ENCODE results near the gene ATP2B3.

ATP2B3 gene

DNA sequence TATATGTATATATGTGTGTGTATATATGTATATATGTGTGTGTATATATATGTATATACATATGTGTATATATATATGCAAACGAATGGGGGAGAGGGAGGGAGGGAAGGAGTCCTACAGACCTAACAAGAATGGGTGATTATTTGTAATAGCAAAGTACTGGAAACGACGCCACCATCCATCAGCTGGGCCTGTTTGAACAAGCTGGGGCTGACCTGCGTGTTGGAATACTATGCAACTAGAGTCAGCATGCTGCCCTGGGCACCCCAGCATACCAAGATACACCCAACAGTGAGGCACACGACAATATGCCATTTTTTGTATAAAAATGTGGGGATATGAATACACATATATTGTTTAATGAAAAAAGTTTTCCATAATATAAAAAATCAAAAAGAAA lies 103.1 kb downstream of the ATP2B3 start:
- Histone ChIP-seq H3K4me3 (ENCODE audit: low read length in 2 of 2) (no peak overlapping the region), H3K27me3 (ENCODE audit: control insufficient read depth in 1 of 2, insufficient read depth in 2 of 2, low read length in 2 of 2) (peaks cover 0 to 30% of the 10 kb centered on the region in 2 donors), H3K36me3 (ENCODE audit: control insufficient read depth in 2 of 2, insufficient read depth in 2 of 2, low read length in 2 of 2) (no peaks in the 10 kb centered on the region), H3K27ac (ENCODE audit: low read length) (no peak overlapping the region), H3K9me3 (ENCODE audit: control insufficient read depth in 2 of 2, low read length in 2 of 2) (no peaks in the 10 kb centered on the region), H3K4me1 (ENCODE audit: control insufficient read depth, insufficient read depth, low read length) (no peaks in the 10 kb centered on the region), H3K9ac (ENCODE audit: low read length in 2 of 2) (no peak overlapping the region)

DNA sequence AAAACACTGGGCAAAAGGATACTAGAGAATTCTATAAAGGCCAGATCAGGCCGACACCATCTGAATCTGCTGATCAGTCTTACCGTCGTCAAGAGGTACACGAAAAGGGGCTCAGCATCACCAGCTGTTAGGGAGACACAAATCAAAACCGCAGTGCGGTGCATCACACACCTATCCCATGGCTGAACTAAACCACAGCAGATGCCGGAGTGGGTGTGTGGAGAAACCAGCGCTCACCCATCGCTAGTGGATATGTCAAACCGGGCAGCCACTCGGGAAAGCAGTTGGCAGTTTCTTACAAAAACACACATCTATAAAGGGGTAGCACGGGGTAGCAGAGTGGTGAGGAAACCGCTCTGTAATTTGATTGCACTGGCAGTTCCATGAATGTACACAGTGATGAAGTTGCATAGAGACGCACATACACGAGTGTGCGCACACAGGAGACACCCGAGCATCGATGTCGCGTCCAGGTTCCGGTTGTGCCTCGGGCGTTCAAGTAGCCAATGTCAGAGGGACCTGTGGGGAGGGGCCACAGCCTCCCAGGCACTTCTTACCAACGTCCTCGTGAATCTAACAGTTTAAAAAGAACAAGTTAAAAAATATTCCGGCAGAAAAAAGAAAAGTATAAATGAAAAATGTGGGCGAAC lies 104.6 kb downstream of the ATP2B3 start:
- Histone ChIP-seq H3K4me1 (ENCODE audit: control insufficient read depth, insufficient read depth, low read length) (no peaks in the 10 kb centered on the region), H3K27me3 (ENCODE audit: control insufficient read depth in 1 of 2, insufficient read depth in 2 of 2, low read length in 2 of 2) (peaks cover 0 to 23% of the 10 kb centered on the region in 2 donors), H3K4me3 (ENCODE audit: low read length in 2 of 2) (no peak overlapping the region), H3K9me3 (ENCODE audit: control insufficient read depth in 2 of 2, low read length in 2 of 2) (no peaks in the 10 kb centered on the region), H3K9ac (ENCODE audit: low read length in 2 of 2) (no peak overlapping the region), H3K27ac (ENCODE audit: low read length) (no peak overlapping the region), H3K36me3 (ENCODE audit: control insufficient read depth in 2 of 2, insufficient read depth in 2 of 2, low read length in 2 of 2) (no peaks in the 10 kb centered on the region)

DNA sequence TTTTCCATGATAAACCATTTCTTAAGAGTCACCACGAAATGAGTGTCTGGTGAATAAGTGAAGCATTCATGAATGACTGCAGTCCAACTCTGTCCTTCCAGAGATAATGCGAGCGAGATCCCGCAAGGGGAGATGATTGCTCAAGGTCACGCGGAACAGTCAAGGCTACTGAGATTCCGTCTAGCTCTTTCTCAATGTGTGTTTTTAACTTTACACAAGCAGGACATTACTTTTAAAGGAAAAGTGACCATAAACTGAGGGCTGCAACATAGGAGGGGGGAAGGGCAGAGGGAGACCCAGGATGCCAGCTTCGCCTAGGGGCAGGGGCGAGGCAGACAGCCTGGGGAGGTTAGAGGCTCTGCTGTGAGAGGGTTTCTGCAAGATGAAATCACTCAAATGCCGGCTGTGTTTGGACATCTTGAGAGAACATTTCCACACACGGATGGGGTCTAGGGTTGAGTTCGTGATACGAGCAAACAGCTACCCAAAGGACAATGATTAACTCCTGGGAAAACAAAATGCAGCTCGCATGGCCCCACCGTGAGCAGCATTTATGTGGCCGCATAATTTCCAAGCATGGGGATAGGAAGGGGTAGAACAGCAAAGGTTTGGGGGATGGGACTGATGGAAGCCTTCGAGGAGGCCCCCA lies 105.3 kb downstream of the ATP2B3 start:
- Histone ChIP-seq H3K27ac (ENCODE audit: low read length) (no peak overlapping the region), H3K4me3 (ENCODE audit: low read length in 2 of 2) (no peak overlapping the region), H3K27me3 (ENCODE audit: control insufficient read depth in 1 of 2, insufficient read depth in 2 of 2, low read length in 2 of 2) (peaks cover 0 to 21% of the 10 kb centered on the region in 2 donors), H3K4me1 (ENCODE audit: control insufficient read depth, insufficient read depth, low read length) (no peaks in the 10 kb centered on the region), H3K9me3 (ENCODE audit: control insufficient read depth in 2 of 2, low read length in 2 of 2) (no peaks in the 10 kb centered on the region), H3K36me3 (ENCODE audit: control insufficient read depth in 2 of 2, insufficient read depth in 2 of 2, low read length in 2 of 2) (no peaks in the 10 kb centered on the region), H3K9ac (ENCODE audit: low read length in 2 of 2) (no peak overlapping the region)

DNA sequence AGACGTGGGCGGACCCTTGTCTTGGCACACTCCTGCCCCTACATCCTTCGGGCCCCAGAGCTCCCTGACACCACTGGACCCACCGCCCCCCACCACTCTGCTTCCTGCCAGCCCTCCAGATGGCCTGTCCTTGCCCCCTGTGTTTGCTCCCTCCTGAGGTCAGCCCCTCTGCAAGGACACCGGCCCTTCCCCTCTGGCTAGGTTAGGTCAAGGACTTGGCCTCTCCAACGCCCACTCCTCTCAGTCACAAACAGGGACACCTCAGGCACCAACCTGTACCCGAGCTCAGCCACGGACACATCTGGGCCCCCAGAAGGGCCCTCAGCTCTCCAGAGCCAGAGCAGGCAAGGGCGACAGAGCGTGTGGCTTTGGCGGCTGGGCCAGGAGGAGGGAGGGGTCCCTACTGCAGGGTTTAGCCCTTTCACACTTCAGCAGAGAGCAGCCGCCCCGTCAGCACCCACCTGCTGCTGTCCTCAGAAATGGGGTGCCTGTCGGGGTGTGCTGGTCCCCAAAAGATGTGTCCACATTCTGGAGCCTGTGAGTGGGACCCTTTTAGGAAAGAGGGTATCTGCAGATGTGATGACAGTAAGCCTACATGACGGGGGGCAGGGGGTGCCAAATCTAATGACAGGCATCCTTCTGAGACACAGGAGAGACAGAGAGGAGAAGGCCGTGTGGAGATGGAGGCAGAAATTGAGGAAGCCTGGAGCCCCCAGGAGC lies 106.0 kb downstream of the ATP2B3 start:
- Histone ChIP-seq H3K27ac (ENCODE audit: low read length) (no peak overlapping the region), H3K27me3 (ENCODE audit: control insufficient read depth in 1 of 2, insufficient read depth in 2 of 2, low read length in 2 of 2) (peaks cover 0 to 24% of the 10 kb centered on the region in 2 donors), H3K36me3 (ENCODE audit: control insufficient read depth in 2 of 2, insufficient read depth in 2 of 2, low read length in 2 of 2) (no peaks in the 10 kb centered on the region), H3K4me3 (ENCODE audit: low read length in 2 of 2) (no peak overlapping the region), H3K9me3 (ENCODE audit: control insufficient read depth in 2 of 2, low read length in 2 of 2) (no peaks in the 10 kb centered on the region), H3K9ac (ENCODE audit: low read length in 2 of 2) (no peak overlapping the region), H3K4me1 (ENCODE audit: control insufficient read depth, insufficient read depth, low read length) (no peaks in the 10 kb centered on the region)

DNA sequence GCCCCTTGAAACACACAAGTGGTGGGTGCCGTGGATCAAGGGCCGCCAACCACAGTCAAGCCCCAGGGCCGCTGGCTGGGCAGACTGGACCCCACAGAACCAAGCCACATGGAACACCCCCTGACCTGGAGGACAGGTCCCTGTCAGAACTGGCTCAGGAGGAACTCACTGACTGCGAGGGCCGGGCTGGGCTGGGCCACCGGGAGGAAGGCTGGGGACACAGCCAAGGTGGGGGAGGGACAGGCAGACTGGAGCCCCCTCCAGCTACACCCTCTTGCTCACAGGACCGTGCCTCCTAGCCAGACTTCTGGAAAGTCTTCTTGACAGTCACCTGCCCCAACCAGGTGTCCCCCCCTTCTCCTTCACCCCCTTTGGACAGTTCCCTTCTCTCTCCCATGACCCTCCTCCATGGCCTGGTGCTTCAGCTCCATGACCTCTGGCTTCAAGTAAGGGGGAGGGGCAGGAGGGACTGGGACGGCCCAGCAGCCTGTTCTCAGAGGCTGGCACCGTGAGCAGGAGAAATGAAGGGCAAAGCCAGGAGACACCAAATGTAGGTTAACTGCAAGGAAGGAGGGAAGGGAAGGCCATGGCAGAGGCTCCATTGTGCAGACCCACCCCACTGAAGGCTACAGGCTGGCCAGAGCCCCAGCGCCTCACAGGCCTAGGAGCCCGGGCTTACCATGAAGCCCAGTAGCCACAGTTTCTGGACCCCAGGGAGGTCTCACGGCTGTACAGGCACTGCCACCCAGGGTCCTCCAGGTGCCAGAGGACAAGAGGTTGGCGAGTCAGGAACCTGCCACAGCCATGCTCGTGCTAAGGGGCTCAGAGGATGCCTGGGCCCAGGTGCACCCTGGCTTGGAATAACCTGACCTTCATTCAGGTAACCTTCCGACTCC lies 107.0 kb downstream of the ATP2B3 start:
- Histone ChIP-seq H3K36me3 (ENCODE audit: control insufficient read depth in 2 of 2, insufficient read depth in 2 of 2, low read length in 2 of 2) (no peaks in the 10 kb centered on the region), H3K9me3 (ENCODE audit: control insufficient read depth in 2 of 2, low read length in 2 of 2) (no peaks in the 10 kb centered on the region), H3K4me1 (ENCODE audit: control insufficient read depth, insufficient read depth, low read length) (no peaks in the 10 kb centered on the region), H3K27me3 (ENCODE audit: control insufficient read depth in 1 of 2, insufficient read depth in 2 of 2, low read length in 2 of 2) (peaks cover 0 to 27% of the 10 kb centered on the region in 2 donors), H3K4me3 (ENCODE audit: low read length in 2 of 2) (no peak overlapping the region), H3K9ac (ENCODE audit: low read length in 2 of 2) (no peak overlapping the region), H3K27ac (ENCODE audit: low read length) (no peak overlapping the region)

DNA sequence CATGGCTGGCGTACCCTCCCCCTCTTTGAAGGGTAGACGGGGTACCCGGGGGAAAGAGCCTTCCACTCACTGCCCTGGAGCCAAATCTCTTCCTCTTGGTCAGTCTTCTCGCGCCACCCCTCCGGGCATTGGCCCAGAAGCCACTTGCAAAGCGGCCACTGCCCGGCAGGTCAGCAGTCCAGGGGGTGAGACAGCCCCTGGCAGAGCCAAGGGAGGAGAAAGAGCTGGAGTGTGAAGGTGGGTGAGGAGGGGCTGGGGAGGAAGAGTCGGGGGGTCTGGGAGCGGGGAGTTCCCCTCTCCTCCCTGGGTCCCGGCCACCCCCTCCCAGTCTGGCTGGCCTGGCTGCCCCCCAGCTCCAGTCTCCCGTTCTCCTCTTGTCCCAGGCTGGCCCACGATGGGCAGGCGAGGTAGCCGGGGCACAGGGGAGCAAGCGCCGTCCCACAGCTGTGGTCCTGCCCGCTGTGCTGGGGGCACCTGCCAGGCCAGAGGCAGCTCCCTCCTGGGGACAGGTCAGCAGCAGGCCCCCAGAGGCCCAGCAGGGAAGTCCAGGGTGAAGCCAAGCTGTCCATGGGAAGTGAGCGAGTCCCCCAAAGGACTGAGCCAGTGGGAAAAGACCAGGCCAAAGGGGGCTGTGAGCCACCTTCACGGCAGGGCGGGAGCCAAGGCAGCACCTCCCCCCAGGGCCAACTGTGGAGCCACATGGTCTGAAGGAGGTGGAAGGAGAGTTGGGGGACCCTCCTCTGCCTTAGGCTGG lies 108.0 kb downstream of the ATP2B3 start:
- H3K4me3 ChIP-seq (ENCODE audit: low read length in 2 of 2) = no peak overlapping the region

DNA sequence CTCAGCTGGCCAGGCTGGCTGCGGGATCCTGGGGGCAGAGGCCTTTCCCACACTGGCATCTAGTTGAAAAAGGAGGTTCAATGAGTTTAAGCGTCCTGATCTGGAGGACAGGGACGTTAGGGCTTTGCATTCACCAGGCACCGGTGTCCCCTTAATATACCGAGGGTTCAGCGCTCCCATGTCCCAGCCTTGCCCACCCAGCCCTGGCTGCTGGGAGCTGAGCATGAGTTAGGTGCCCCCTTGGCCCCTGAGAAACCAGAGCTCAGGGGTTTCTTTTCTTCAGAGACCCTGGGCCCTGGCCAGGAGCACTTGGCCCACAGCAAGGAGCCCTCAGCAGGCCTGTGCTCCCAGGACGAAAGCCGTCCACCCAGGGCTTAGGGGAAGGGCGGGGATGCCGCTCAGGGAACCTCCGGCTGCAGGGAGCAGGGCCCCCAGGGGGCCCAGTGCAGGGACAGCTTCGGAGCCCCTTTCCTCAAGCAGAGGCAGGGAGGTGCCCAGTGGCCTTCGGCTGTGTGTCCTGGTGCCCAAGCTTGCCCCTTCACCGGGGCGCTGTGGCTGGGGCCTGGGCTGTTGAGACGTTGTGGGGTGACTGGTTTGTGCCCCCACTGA lies 108.7 kb downstream of the ATP2B3 start:
- no peak overlapping the region for H3K27ac ChIP-seq (ENCODE audit: low read length)
- H3K9me3 ChIP-seq (ENCODE audit: control insufficient read depth in 2 of 2, low read length in 2 of 2) = no peaks in the 10 kb centered on the region
- no peak overlapping the region for H3K9ac ChIP-seq (ENCODE audit: low read length in 2 of 2)
- H3K4me1 ChIP-seq (ENCODE audit: control insufficient read depth, insufficient read depth, low read length) = no peaks in the 10 kb centered on the region
- H3K36me3 ChIP-seq (ENCODE audit: control insufficient read depth in 2 of 2, insufficient read depth in 2 of 2, low read length in 2 of 2) = no peaks in the 10 kb centered on the region
- peaks cover 0 to 27% of the 10 kb centered on the region in 2 donors for H3K27me3 ChIP-seq (ENCODE audit: control insufficient read depth in 1 of 2, insufficient read depth in 2 of 2, low read length in 2 of 2)
- H3K4me3 ChIP-seq (ENCODE audit: low read length in 2 of 2) = no peak overlapping the region

More for the DNA sequence above, 108.0 kb downstream of the ATP2B3 start:
- no peaks in the 10 kb centered on the region for H3K4me1 ChIP-seq (ENCODE audit: control insufficient read depth, insufficient read depth, low read length)
- no peak overlapping the region for H3K9ac ChIP-seq (ENCODE audit: low read length in 2 of 2)
- H3K27ac ChIP-seq (ENCODE audit: low read length) = no peak overlapping the region
- no peaks in the 10 kb centered on the region for H3K36me3 ChIP-seq (ENCODE audit: control insufficient read depth in 2 of 2, insufficient read depth in 2 of 2, low read length in 2 of 2)
- H3K9me3 ChIP-seq (ENCODE audit: control insufficient read depth in 2 of 2, low read length in 2 of 2) = no peaks in the 10 kb centered on the region
- H3K27me3 ChIP-seq (ENCODE audit: control insufficient read depth in 1 of 2, insufficient read depth in 2 of 2, low read length in 2 of 2) = peaks cover 0 to 27% of the 10 kb centered on the region in 2 donors

DNA sequence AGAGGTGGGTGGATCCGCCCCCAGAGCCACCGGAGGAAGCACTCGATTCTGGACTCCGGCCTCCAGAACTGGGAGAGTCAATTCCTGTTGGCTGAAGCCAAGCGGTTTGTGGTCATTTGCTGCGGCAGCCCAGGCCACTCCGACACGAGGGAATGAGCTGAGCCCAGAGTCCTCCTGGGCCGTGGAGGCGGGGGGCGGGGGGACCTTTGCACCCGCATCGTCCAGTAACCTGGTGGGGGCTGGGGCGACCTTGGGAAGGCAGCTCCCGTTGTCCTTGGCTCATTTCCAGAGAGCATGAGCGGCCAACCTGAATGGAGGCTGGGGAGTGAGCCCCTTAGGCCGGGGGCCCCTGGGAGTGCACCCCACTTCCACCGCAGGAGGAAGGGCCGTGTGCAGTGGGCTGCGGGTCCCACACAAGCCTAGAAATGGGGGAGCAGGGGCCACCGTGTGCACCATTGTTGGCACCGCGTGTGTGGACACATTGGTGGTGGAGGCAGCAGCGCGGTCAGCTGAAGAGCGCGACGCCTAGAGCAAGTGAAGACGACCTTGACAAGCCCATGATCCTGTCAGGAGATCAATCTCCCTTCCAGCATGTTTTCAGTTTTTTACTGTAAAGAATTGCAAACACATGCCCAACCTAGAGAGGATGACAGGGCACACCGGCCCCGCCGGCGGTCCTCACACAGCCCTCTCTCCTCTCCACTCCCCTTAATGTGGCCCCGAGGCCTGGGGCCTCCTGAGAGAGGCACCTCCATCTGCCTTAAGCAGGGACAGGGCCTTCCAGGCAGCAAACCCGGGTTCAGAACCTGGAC lies 109.6 kb downstream of the ATP2B3 start:
- Histone ChIP-seq H3K27ac (ENCODE audit: low read length) (no peak overlapping the region), H3K9me3 (ENCODE audit: control insufficient read depth in 2 of 2, low read length in 2 of 2) (peaks cover 0 to 2% of the 10 kb centered on the region in 2 donors), H3K4me3 (ENCODE audit: low read length in 2 of 2) (no peak overlapping the region), H3K27me3 (ENCODE audit: control insufficient read depth in 1 of 2, insufficient read depth in 2 of 2, low read length in 2 of 2) (peaks cover 0 to 24% of the 10 kb centered on the region in 2 donors), H3K4me1 (ENCODE audit: control insufficient read depth, insufficient read depth, low read length) (no peaks in the 10 kb centered on the region), H3K36me3 (ENCODE audit: control insufficient read depth in 2 of 2, insufficient read depth in 2 of 2, low read length in 2 of 2) (no peaks in the 10 kb centered on the region), H3K9ac (ENCODE audit: low read length in 2 of 2) (no peak overlapping the region)

DNA sequence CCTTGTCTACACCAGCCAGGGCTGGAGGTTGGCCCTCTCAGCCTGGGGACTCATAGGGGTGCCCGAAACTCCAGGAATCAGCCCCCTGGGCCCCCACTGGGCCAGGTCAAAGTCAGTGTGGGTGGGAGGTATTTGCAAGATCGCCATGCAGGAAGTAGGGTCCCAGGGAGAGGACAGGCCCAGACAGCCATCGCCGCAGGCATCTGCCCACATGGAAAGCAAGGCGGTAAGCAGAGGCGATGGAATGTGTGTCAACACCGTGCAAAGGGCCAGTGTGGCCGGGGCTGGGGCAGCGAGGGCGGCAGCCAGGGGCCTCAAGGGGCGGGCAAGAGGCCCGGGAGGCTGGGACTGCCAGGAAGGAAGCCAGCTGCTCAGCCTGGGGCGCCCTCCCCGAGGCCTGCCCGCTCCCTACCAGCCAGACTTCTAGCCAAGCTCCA lies 110.3 kb downstream of the ATP2B3 start:
- Histone ChIP-seq H3K4me3 (ENCODE audit: low read length in 2 of 2) (no peak overlapping the region), H3K36me3 (ENCODE audit: control insufficient read depth in 2 of 2, insufficient read depth in 2 of 2, low read length in 2 of 2) (no peaks in the 10 kb centered on the region), H3K27me3 (ENCODE audit: control insufficient read depth in 1 of 2, insufficient read depth in 2 of 2, low read length in 2 of 2) (peaks cover 0 to 26% of the 10 kb centered on the region in 2 donors), H3K4me1 (ENCODE audit: control insufficient read depth, insufficient read depth, low read length) (no peaks in the 10 kb centered on the region), H3K27ac (ENCODE audit: low read length) (no peak overlapping the region), H3K9me3 (ENCODE audit: control insufficient read depth in 2 of 2, low read length in 2 of 2) (peaks cover 0 to 2% of the 10 kb centered on the region in 2 donors), H3K9ac (ENCODE audit: low read length in 2 of 2) (no peak overlapping the region)
